HG03432 (cell line): ENCODE data around the gene NLRC3.
"Not testable (repeated sequence)": the region's sequence is repeated elsewhere in the genome, so short reads cannot be mapped to it uniquely, and the experiment has no call there.

Source experiments
- ATAC-seq: cut with Tn5 transposase; IDR thresholded peaks from one replicate; pipeline ENCODE4 v1.9.1; 2021; ENCODE audit warnings: mild to moderate bottlenecking, moderate library complexity; ENCODE audit not compliant: unreplicated experiment

Gene NLRC3, protein sequence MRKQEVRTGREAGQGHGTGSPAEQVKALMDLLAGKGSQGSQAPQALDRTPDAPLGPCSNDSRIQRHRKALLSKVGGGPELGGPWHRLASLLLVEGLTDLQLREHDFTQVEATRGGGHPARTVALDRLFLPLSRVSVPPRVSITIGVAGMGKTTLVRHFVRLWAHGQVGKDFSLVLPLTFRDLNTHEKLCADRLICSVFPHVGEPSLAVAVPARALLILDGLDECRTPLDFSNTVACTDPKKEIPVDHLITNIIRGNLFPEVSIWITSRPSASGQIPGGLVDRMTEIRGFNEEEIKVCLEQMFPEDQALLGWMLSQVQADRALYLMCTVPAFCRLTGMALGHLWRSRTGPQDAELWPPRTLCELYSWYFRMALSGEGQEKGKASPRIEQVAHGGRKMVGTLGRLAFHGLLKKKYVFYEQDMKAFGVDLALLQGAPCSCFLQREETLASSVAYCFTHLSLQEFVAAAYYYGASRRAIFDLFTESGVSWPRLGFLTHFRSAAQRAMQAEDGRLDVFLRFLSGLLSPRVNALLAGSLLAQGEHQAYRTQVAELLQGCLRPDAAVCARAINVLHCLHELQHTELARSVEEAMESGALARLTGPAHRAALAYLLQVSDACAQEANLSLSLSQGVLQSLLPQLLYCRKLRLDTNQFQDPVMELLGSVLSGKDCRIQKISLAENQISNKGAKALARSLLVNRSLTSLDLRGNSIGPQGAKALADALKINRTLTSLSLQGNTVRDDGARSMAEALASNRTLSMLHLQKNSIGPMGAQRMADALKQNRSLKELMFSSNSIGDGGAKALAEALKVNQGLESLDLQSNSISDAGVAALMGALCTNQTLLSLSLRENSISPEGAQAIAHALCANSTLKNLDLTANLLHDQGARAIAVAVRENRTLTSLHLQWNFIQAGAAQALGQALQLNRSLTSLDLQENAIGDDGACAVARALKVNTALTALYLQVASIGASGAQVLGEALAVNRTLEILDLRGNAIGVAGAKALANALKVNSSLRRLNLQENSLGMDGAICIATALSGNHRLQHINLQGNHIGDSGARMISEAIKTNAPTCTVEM

GRCh38 chr16:3577302-3577752, at the start of gene NLRC3:
Gene NLRC3 (minus strand): TSS chr16:3577403. CDS start chr16:3565036, 12,367 bp downstream.
- ATAC-seq, result no peak

DNA sequence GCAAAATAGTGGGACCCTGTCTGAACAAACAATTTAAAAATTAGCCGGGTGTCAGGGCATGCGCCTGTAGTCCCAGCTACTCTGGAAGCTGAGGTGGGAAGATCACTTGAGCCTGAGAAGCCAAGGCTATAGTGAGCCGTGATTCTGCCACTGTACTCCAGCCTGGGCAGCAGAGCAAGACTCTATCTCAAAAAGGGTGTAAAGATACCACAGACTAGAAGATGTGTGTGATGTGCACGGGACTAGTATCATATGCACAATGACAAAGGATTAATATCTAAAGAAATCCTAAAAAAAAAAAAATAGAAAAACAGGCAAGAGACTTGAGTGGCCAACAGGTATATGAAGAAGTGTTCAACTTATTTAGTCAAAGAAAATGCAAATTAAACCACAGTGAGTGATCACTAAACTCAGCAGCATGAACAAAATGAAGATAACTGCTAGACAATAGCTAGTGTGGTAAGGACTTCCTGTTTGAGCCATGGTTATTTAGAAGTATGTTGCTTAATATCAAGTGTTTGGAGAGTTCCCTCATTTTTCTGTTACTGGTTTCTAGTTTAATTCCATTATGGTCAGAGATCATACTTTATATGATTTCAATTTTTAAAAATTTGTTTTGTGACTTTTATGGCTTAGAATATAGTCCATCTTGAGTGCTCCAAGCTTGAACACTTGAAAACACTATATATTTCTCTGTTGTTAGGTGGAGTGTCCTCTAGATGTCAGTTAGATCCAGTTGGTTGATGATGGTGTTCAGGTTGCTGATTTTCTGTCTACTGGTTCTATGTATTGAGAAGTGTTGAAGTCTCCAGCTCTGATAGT, 48.9 kb upstream of the NLRC3 start:
- ATAC-seq, result peak; percentile 49

GRCh38 chr16:3625331-3625730, 48.1 kb upstream of the NLRC3 start:
- ATAC-seq, result no peak

DNA sequence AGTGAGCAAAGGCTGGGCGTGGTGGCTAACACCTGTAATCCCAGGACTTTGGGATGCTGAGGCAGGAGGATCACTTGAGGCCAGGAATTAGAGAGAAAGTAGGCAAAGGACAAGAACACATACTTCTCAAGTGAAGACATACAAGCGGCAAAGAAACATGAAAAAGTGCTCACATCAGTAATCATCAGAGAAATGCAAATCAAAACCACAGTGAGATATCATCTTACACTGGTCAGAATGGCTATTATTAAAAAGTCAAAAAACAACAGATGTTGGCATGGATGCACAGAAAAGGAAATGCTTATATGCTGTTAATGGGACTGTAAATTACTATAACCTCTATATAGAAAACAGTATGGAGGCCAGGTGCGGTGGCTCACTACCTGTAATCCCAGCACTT, 46.4 kb upstream of the NLRC3 start:
- peak; percentile 42 for ATAC-seq

DNA sequence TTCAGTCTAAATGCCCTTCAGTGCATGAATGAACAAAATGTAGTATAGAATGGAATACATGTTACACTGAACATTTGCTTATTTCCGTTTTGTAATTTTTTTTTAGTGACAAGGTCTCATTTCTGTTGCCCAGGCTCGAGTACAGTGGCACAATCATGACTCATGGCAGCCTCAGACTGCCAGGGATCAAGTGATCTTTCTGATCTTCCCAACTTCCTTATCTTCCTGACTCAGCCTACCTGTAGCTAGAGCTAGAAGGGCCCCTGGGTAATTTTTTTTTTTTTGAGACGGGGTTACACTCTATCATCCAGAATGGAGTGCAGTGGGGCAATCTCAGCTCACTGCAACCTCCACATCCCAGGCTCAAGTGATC, 41.6 kb upstream of the NLRC3 start:
- no peak for ATAC-seq

DNA sequence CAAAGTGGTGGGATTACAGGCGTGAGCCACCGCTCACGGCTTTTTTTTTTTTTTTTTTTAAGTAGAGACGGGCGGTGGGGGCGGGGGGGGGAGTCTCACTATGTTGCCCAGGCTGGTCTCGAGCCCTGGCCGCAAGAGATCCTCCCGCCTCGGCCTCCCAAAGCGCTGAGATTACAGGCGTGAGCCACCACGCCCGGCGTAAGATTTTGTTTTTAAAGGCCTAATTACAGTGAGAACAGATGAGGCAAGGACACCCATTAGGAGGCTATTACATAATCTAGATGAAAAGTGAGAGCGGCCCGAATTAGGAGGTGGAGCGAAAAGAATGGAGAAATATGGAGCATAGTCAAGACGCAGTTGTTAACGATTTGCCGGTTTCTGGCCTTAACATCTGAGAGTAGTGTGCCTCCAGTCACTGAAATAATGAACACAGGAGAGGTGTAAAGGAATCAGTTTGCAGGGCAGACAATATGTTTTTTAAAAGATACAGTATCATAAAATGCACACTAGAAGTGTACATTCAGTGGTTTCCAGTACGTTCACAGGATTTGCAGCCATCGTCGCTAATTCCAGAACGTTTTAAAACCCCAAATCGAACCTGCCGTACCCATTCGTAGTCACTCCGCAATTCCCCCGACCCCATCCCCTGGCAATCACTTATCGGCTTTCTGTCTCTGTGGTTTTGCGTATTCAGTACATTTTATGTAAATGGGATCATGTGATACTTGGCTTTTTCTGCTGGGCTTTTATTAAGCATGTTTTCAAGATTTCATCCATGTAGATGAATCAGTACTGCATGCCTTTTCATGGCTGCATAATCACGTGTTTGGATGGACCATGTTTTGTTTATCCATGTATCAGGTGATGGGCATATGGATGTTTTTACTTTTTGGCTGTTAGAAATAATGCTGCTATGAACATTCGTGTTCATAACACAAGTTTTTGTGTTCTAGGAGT, 35.6 kb upstream of the NLRC3 start:
- no peak for ATAC-seq

GRCh38 chr16:3611146-3611975, 34.2 kb upstream of the NLRC3 start, which contains the start of gene SLX4:
Gene SLX4 (minus strand): TSS chr16:3611606. CDS start chr16:3608964, 2,642 bp downstream.
- peak; percentile 85 for ATAC-seq

DNA sequence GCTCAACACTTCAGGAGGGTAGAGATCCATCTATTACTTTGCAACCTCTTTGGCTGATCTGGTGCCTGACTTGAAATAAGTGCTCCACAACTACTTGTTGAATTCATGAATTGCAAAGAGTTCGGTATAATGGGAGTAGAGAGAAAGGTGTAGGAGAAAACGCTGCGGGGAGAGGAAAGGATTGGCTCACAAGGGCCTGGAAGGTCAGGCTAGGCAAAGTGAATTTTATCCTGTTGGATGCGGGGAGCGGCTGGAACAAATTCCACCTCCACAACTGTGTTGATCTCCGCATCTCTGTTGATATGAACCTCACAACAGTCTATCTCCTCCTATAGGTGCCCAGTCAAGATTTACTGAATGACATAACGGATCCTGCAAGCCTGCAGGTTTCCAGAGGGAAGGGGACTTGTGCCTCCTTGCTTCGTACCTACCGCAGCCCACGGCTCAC, 33.5 kb upstream of the NLRC3 start:
- no peak for ATAC-seq

DNA sequence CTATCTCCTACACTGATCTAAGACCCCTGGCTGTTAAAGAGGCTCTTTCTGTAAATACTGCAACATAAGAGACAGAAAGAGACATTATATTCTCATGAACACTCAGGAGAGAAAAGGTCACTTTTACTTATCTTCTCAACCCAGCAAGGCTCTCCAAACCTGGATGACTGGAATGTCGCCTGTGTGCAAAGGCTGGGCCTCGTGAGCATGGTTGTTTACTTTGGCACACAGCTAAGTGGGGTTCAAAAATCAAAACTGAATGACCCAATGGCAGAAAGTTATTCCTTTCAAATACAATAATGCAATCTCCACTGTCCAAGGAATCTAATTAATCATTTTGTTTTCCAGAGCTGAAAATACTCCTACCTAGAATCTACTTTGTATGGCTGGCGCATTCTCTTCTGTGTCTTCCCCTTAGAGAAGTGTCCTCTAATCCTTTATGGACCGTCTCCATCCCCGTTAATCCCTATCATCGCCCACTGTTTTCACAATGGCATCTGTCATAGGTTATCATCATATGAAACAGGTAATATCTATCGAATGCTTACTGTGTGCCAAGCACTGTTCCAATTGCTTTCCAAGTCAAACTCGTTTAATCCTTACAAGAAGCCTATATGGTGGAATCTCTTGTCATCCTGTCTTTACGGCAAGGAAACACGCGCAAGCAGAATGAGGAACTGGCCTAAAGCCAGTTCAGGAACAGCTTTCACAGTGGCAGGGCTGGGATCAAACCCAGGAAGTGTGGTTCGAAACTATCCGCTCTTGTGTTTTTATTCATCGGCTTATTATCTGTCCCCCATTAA, 32.9 kb upstream of the NLRC3 start:
- ATAC-seq, result no peak

GRCh38 chr16:3608976-3609375, 31.8 kb upstream of the NLRC3 start:
- not testable (repeated sequence) for ATAC-seq

DNA sequence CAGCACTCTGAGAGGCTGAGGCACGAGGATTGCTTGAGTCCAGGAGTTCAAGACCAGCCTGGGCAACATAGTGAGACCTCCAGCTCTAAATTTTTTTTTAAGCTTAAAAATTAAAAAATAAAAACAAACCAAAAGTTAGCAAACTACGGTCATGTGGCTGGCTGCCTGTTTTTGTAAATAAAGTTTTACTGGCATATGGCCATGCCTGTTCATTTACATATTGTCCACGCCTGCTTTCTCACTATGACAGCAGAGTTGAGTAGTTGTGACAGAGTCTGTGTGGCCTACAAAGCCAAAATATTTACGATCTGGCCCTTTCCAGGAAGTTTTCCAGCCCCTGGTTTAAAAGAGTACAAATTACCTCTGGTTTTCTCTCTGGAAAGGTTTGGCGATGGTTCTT, 30.9 kb upstream of the NLRC3 start:
- no peak for ATAC-seq

DNA sequence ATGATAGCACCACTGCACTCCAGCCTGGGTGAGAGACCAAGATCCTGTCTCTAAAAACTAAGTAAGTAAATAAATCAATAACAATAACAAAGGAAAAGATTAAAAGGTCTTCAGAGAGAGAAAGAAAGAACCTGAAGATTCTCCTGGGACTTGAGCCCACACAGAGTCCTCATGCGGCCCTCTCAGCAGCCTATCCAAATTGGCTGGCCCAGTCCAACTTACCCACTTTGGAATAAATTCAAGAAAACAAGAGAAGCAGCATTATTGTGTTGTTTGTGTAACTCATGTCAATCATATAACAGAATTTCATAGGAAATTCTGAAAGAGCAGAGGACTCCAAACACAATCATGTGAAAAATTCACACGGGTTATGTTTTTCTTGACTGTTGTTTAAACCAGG, 30.4 kb upstream of the NLRC3 start:
- no peak for ATAC-seq

DNA sequence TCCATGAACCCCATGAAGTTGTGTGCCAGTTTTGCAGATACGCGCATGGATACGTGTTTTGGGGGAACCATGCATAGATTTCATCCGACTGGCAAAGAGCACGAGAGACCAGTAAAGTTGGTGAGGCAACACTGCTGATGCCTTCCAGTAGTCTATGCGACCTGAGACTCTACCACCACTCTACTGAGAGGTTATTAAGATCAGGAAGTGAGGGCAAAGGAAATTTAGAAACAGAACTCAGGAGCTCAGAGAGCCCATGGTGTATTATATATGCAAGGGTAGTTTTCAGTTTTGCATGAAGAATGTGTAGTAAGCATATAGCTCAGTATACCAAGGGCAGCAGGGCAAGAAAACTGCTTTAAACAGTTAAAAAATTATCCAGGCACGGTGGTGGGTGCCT, 30.0 kb upstream of the NLRC3 start:
- ATAC-seq, result no peak

DNA sequence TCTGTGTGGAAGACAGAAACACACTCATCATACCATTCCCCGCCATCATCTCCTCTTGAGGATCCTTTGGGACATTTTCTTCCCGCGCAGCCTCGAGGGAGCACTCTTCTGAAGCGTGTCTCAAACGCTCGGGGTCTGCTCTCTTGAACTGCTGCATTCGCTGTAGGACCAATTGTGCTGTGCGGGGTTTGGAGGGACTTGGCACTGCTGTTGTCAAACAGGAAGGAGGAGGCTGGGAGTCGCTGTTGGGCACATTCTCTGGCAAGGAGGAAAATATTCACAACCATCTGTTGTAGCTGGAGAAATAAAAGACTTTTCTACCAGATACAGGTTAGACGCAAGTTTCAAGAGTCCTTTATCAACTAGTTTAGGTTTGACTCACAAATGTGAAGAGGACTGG, 29.2 kb upstream of the NLRC3 start:
- no peak for ATAC-seq

GRCh38 chr16:3602320-3602653, 25.1 kb upstream of the NLRC3 start:
- no peak for ATAC-seq

DNA sequence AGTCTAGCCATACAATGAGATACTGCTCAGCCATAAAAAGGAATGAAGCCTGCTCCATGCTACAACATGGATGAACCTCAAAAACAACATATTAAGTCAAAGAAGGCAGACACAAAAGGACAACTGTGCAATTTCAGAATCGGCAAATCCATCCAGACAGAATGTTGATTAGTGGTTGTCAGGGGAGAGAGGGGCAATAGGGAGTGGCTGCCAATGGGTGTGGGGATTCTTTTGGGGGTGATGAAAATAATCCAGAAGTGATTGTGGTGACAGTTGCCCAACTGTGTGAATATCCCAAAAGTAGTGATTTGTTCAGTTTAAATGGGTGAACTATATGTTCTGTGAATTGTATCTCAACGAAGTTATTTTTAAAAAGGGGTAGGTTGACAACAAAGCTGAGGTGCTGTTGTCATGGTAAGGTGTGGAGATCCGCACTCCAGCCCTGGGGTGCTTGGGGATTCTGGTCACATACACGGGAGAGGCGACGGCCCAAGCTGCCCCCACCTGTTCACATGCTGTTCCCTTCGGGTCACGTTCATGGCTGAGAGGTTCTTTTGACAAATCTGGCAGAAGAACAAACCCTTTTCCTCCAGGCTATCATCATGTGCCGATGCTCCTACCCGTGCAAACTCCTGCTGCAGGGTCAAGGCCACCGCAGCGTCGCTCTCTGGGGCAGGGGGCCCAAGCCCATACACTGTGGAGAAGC, 24.6 kb upstream of the NLRC3 start:
- no peak for ATAC-seq

GRCh38 chr16:3599922-3600321, 22.7 kb upstream of the NLRC3 start:
- ATAC-seq, result no peak
